ENCODE data around the gene FCGR3B. TPM values are rescaled to one million over a fixed set of nuclear protein-coding genes. Genes with fewer than 3 reads are reported as not detected.
"Not testable (repeated sequence)": the region's sequence is repeated elsewhere in the genome, so short reads cannot be mapped to it uniquely, and the experiment has no call there.

FCGR3B gene
- total and polyA plus RNA-seq, 8 donors: 0.15 to 5.2 (median 0.30) TPM

GRCh38 chr1:161579856-161580507 lies 51.0 kb downstream of the FCGR3B start:
- H3K27ac ChIP-seq; H3K9me3 ChIP-seq; ATAC-seq; H3K36me3 ChIP-seq; H3K4me3 ChIP-seq; H3K4me1 ChIP-seq; DNase-seq; FAIRE-seq; H3K27me3 ChIP-seq; intact Hi-C loops (cut with DNase I): not testable (repeated sequence)
- WGBS, 2 donors: 62% methylated on average over 2 of the region's 8 CpGs; no CpG with 5 or more reads in 1 of the 2 donors

- H3K4me1 ChIP-seq; H3K4me3 ChIP-seq; DNase-seq; H3K27me3 ChIP-seq; H3K27ac ChIP-seq; FAIRE-seq; intact Hi-C loops (cut with DNase I); H3K9me3 ChIP-seq; H3K36me3 ChIP-seq: not testable (repeated sequence)
- ATAC-seq: peak in 2 of 4 donors; percentile 54 to 73
Observed at GRCh38 chr1:161576676-161577075, 54.3 kb downstream of the FCGR3B start.

Other genes starting within 250 kb of the FCGR3B start
- 10 to 100 TPM in 3 of 6 donors, 1 to 10 TPM in 3; 2.0 to 32.7 (median 7.6) TPM for gene FCGR2A, start 125.7 kb downstream of the FCGR3B start, total RNA-seq
- 1 to 10 TPM; 2.1 to 3.1 TPM for gene FCGR2A, start 125.7 kb downstream of the FCGR3B start, polyA plus RNA-seq
- 1 to 10 TPM in 3 of 6 donors, under 1 TPM in 3; 0.19 to 2.2 (median 0.91) TPM for gene HSPA6, start 106.6 kb downstream of the FCGR3B start, total RNA-seq
- 1 to 10 TPM; 1.6 to 3.4 TPM for gene HSPA6, start 106.6 kb downstream of the FCGR3B start, polyA plus RNA-seq
- gene FCGR3A, start 81.4 kb downstream of the FCGR3B start, total RNA-seq: 10 to 100 TPM in 2 of 6 donors, 1 to 10 TPM in 4; 2.0 to 23.1 (median 6.1) TPM
- 1 to 10 TPM; 2.3 to 2.4 TPM for gene FCGR3A, start 81.4 kb downstream of the FCGR3B start, polyA plus RNA-seq
- gene FCGR2B, start 32.0 kb upstream of the FCGR3B start, total RNA-seq: 1 to 10 TPM in 3 of 6 donors, under 1 TPM in 3; 0.19 to 8.8 (median 2.6) TPM
- gene FCGR2B, start 32.0 kb upstream of the FCGR3B start, polyA plus RNA-seq: 1 to 10 TPM in 1 of 2 donors, under 1 TPM in 1; 0.80 to 1.1 TPM
- under 1 TPM in 1 of 6 donors, not detected in 5; 0.38 TPM for gene FCRLA, start 76.1 kb upstream of the FCGR3B start, total RNA-seq
- gene FCRLA, start 76.1 kb upstream of the FCGR3B start, polyA plus RNA-seq: not detected
- under 1 TPM; 0.14 to 0.51 (median 0.36) TPM for gene FCRLB, start 90.4 kb upstream of the FCGR3B start, total RNA-seq
- under 1 TPM; 0.27 to 0.49 TPM for gene FCRLB, start 90.4 kb upstream of the FCGR3B start, polyA plus RNA-seq
- 10 to 100 TPM in 1 of 6 donors, 1 to 10 TPM in 5; 5.7 to 11.2 (median 8.3) TPM for gene DUSP12, start 118.6 kb upstream of the FCGR3B start, total RNA-seq
- gene DUSP12, start 118.6 kb upstream of the FCGR3B start, polyA plus RNA-seq: 10 to 100 TPM in 1 of 2 donors, 1 to 10 TPM in 1; 9.2 to 16.0 TPM
- gene ATF6, start 135.1 kb upstream of the FCGR3B start, total RNA-seq: 10 to 100 TPM; 11.5 to 29.5 (median 18.1) TPM
- 1 to 10 TPM; 2.2 to 6.9 TPM for gene ATF6, start 135.1 kb upstream of the FCGR3B start, polyA plus RNA-seq

Data from pancreas (tissue), 10 donors.